DND-41 (cell line): ENCODE data around the gene STAC2.

Experiments
- CTCF ChIP-seq: IDR thresholded peaks from 2 replicates; pipeline ENCODE4 v1.5.1; 2012; ENCODE audit warnings: borderline replicate concordance, low read length, moderate library complexity, mild to moderate bottlenecking; ENCODE audit not compliant: poor library complexity, severe bottlenecking; ENCODE audit errors: extremely low read depth
- EZH2 ChIP-seq: IDR thresholded peaks from 3 replicates; pipeline ENCODE4 v1.6.1; 2012; ENCODE audit warnings: borderline replicate concordance, low read depth, mild to moderate bottlenecking, moderate library complexity, low read length, inconsistent platforms; ENCODE audit not compliant: severe bottlenecking

- TF ChIP-seq CTCF: no peak
- TF ChIP-seq EZH2: no peak
Measured at GRCh38 chr17:39246274-39246673, 20.5 kb upstream of the STAC2 start.
